Fibroblast of lung (primary cell): Measurements from ENCODE around the gene CLCNKB. TPM values are rescaled to one million over a fixed set of nuclear protein-coding genes. Genes with fewer than 3 reads are reported as not detected.

Experiments
- DNase-seq, 2 donors: peaks; one replicate each; pipeline versions ENCODE4 v3.0.0 to v3.0.0-alpha.2; 2010; ENCODE audit warnings: low read depth in 2 of 2
- H2AFZ ChIP-seq: 2 replicates; pipeline ENCODE4 v1.5.1; 2012; ENCODE audit warnings: low read length, control low read depth, inconsistent platforms
- H3K27ac ChIP-seq: 2 replicates; pipeline ENCODE4 v1.5.1; 2011; ENCODE audit warnings: low read length, control low read depth; ENCODE audit not compliant: insufficient read depth
- H3K27me3 ChIP-seq: 2 replicates; pipeline ENCODE4 v1.5.1; 2011; ENCODE audit warnings: mild to moderate bottlenecking, low read length; ENCODE audit not compliant: control insufficient read depth, insufficient read depth
- H3K36me3 ChIP-seq: 2 replicates; pipeline ENCODE4 v1.5.1; 2011; ENCODE audit warnings: low read length; ENCODE audit not compliant: control insufficient read depth, insufficient read depth
- H3K4me1 ChIP-seq: 2 replicates; pipeline ENCODE4 v1.5.1; 2011; ENCODE audit warnings: low read length; ENCODE audit not compliant: control insufficient read depth, insufficient read depth; ENCODE audit errors: extremely low read depth
- H3K4me2 ChIP-seq: 2 replicates; pipeline ENCODE4 v1.5.1; 2011; ENCODE audit warnings: low read length, control low read depth; ENCODE audit not compliant: insufficient read depth; ENCODE audit errors: extremely low read depth
- H3K4me3 ChIP-seq, 4 experiments: fragments of 200-600 bp in 1 of 4; sonication (generic) in 1 of 4; replicated peaks in 1 of 4; 2 replicates each; pipeline ENCODE4 v1.5.1; 2011 to 2016; ENCODE audit warnings: low read length in 4 of 4, low read depth in 3 of 4, mild to moderate bottlenecking in 3 of 4, control low read depth in 2 of 4, inconsistent platforms in 1 of 4, mixed read lengths in 1 of 4; ENCODE audit not compliant: insufficient read depth in 1 of 4; ENCODE audit errors: control extremely low read depth in 1 of 4
- H3K79me2 ChIP-seq: 2 replicates; pipeline ENCODE4 v1.5.1; 2012; ENCODE audit warnings: mild to moderate bottlenecking, low read length, inconsistent platforms; ENCODE audit not compliant: control insufficient read depth, insufficient read depth
- H3K9ac ChIP-seq: 2 replicates; pipeline ENCODE4 v1.5.1; 2011; ENCODE audit warnings: mild to moderate bottlenecking, low read length, control low read depth; ENCODE audit not compliant: insufficient read depth
- H3K9me3 ChIP-seq: 2 replicates; pipeline ENCODE4 v1.5.1; 2012; ENCODE audit warnings: low read depth, low read length; ENCODE audit not compliant: control insufficient read depth, insufficient read depth
- H4K20me1 ChIP-seq: 2 replicates; pipeline ENCODE4 v1.5.1; 2011; ENCODE audit warnings: low read length; ENCODE audit not compliant: control insufficient read depth, insufficient read depth; ENCODE audit errors: extremely low read depth
- EZH2 ChIP-seq: IDR thresholded peaks from 2 replicates; pipeline ENCODE4 v1.5.1; 2012; ENCODE audit warnings: low read length, control low read depth, mild to moderate bottlenecking; ENCODE audit errors: missing control alignments
- polyA plus RNA-seq, 2 donors: library from polyadenylated mRNA; depleted of rRNA in 1 of 2; stranded (reverse) in 1 of 2; unstranded in 1 of 2; fragments of >200 nt; gene quantifications; 2 replicates each; pipeline ENCODE4 v1.2.1, GENCODE V29; 2011 to 2012; ENCODE audit warnings: missing spikeins in 1 of 2
- total RNA-seq: library from RNA; depleted of rRNA; stranded (reverse); fragments of >200 nt; gene quantifications from 2 replicates; pipeline ENCODE4 v1.2.1, GENCODE V29; 2014
- TF ChIP-seq, protein P1 (sequence below), 2 donors: IDR thresholded peaks in 1 of 2; conservative IDR thresholded peaks in 1 of 2; 1 replicate in 1 of 2; 2 replicates in 1 of 2; pipeline ENCODE4 v1.5.1; 2011 to 2012; ENCODE audit warnings: low read length in 2 of 2, control low read depth in 1 of 2, inconsistent platforms in 1 of 2, low read depth in 1 of 2, mild to moderate bottlenecking in 1 of 2

CLCNKB gene
- total and polyA plus RNA-seq, 2 donors (not counting 1 experiment from before 2014, with no cell fraction given) = 0.09 to 0.33 TPM

GRCh38 chr1:16090076-16090826, 46.7 kb downstream of the CLCNKB start:
- H3K27ac ChIP-seq = no peak overlapping the region
- no peaks in the 10 kb centered on the region for H3K9me3 ChIP-seq
- DNase-seq = no peak

GRCh38 chr1:16091296-16091695, 47.7 kb downstream of the CLCNKB start:
- H4K20me1 ChIP-seq = no peaks in the 10 kb centered on the region
- no peaks in the 10 kb centered on the region for H3K4me1 ChIP-seq
- H3K27me3 ChIP-seq = peaks cover 3% of the 10 kb centered on the region
- H3K9ac ChIP-seq = no peak overlapping the region
- no peak overlapping the region for H3K4me3 ChIP-seq
- no peaks in the 10 kb centered on the region for H3K36me3 ChIP-seq
- no peak overlapping the region for H2AFZ ChIP-seq
- no peak overlapping the region for H3K27ac ChIP-seq
- DNase-seq = no peak
- no peak overlapping the region for H3K4me2 ChIP-seq
- TF ChIP-seq EZH2 = no peak
- TF ChIP-seq, protein P1, sequence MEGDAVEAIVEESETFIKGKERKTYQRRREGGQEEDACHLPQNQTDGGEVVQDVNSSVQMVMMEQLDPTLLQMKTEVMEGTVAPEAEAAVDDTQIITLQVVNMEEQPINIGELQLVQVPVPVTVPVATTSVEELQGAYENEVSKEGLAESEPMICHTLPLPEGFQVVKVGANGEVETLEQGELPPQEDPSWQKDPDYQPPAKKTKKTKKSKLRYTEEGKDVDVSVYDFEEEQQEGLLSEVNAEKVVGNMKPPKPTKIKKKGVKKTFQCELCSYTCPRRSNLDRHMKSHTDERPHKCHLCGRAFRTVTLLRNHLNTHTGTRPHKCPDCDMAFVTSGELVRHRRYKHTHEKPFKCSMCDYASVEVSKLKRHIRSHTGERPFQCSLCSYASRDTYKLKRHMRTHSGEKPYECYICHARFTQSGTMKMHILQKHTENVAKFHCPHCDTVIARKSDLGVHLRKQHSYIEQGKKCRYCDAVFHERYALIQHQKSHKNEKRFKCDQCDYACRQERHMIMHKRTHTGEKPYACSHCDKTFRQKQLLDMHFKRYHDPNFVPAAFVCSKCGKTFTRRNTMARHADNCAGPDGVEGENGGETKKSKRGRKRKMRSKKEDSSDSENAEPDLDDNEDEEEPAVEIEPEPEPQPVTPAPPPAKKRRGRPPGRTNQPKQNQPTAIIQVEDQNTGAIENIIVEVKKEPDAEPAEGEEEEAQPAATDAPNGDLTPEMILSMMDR (conservative IDR thresholded peaks at IDR 0.05 in 1 of 2, IDR thresholded peaks at IDR 0.05 in 1 of 2; ENCODE audit: low read depth in 1 of 2, low read length in 2 of 2) = no peak
- H3K79me2 ChIP-seq = no peaks in the 10 kb centered on the region
- no peaks in the 10 kb centered on the region for H3K9me3 ChIP-seq

More at GRCh38 chr1:16090076-16090826, 46.7 kb downstream of the CLCNKB start:
- Histone ChIP-seq H3K9ac (no peak overlapping the region), H3K4me2 (no peak overlapping the region), H3K36me3 (no peaks in the 10 kb centered on the region), H3K4me3 (no peak overlapping the region), H4K20me1 (no peaks in the 10 kb centered on the region), H3K4me1 (no peaks in the 10 kb centered on the region), H3K79me2 (no peaks in the 10 kb centered on the region), H3K27me3 (peaks cover 3% of the 10 kb centered on the region), H2AFZ (no peak overlapping the region)
- TF ChIP-seq, protein P1 (conservative IDR thresholded peaks at IDR 0.05 in 1 of 2, IDR thresholded peaks at IDR 0.05 in 1 of 2; ENCODE audit: low read depth in 1 of 2, low read length in 2 of 2) = no peak
- TF ChIP-seq EZH2 = no peak

DNA sequence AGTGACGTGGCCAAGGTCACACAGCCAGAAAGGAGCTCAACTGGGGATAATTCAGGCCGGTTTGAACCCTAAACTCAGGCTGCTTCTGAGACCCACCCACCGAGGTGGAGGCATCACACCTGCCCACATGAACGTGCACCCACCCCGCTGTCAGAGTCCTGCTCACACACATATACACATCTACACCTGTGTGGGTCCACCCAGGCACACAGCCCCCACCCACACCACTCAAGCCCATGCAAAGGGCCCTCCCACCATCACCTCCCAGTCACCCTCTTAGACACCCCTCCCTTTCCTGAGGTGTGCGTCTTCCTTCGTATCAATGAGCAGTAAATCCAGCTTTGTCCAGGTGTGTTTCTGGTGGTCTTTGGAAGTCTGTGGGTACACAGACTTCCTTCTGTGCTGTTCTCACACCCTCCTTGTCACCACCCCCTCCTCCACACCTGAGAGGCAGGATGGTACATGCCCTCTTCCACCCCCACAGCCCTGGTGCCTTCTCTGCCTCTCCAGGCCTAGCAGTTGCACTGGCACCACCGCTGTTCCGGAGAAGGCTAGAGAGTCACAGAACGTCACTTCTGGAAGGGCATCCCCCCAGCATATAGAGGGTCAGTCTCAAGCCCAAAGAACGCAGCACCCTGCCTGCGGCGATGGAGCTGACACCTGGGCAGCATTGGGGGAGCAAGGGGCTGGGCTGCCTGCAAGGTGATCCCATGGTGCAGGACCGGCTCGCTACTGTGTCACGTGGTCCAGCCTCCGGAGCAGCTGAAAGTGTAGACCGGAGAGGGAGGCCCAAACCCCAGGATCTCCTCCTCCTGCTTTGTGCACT, 48.7 kb downstream of the CLCNKB start:
- DNase-seq = no peak
- no peak overlapping the region for H3K4me3 ChIP-seq
- H3K79me2 ChIP-seq = no peaks in the 10 kb centered on the region
- H4K20me1 ChIP-seq = no peaks in the 10 kb centered on the region
- no peaks in the 10 kb centered on the region for H3K4me1 ChIP-seq
- H3K9me3 ChIP-seq = no peaks in the 10 kb centered on the region
- H3K36me3 ChIP-seq = no peaks in the 10 kb centered on the region
- H3K9ac ChIP-seq = no peak overlapping the region
- H3K27me3 ChIP-seq = peaks cover 3% of the 10 kb centered on the region
- H2AFZ ChIP-seq = no peak overlapping the region
- no peak overlapping the region for H3K4me2 ChIP-seq
- TF ChIP-seq, protein P1 (conservative IDR thresholded peaks at IDR 0.05 in 1 of 2, IDR thresholded peaks at IDR 0.05 in 1 of 2; ENCODE audit: low read depth in 1 of 2, low read length in 2 of 2) = no peak
- no peak for TF ChIP-seq EZH2
- no peak overlapping the region for H3K27ac ChIP-seq
